HG03520 (cell line): ENCODE results near the gene DOCK10.
A peak's percentile ranks its signal among the peaks of the same experiment; 100 is the strongest.
"Not testable (repeated sequence)": the region's sequence is repeated elsewhere in the genome, so short reads cannot be mapped to it uniquely, and the experiment has no call there.

Source experiments
- ATAC-seq: cut with Tn5 transposase; IDR thresholded peaks from one replicate; pipeline ENCODE4 v1.9.1; 2021; ENCODE audit warnings: mild to moderate bottlenecking, moderate library complexity; ENCODE audit not compliant: unreplicated experiment

DOCK10 gene

GRCh38 chr2:224925061-224925809 is 117.0 kb downstream of the DOCK10 start:
- peak; percentile 23 for ATAC-seq

GRCh38 chr2:224924631-224925030 is 117.6 kb downstream of the DOCK10 start:
- no peak for ATAC-seq

DNA sequence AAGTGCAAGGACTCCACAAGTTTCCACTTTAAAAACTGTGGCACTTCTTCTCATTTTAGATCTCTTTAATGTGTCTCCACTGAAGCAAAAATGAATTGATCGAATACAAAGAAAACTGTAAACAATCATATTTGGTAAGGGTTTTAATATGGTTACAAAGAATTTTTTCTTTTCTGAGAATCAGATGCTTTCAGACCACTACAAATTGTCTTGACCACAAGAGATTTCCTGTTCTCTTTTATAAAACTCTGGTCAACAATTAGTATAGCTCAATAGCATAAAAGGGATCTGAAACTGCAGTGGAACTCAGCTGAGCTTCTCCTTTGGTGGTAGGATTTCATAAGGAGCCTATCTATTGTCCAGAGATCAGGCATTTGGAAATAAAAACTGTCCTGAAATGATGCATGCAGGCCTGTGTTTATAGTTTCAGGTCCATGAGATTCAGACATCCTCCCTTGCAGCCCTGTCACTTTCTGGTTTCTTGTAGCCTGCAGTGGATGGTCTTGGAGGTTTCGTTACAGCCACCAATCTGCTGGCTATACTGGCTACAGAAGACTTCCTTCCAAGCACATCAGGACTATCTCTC is 120.0 kb downstream of the DOCK10 start:
- ATAC-seq: peak; percentile 68

DNA sequence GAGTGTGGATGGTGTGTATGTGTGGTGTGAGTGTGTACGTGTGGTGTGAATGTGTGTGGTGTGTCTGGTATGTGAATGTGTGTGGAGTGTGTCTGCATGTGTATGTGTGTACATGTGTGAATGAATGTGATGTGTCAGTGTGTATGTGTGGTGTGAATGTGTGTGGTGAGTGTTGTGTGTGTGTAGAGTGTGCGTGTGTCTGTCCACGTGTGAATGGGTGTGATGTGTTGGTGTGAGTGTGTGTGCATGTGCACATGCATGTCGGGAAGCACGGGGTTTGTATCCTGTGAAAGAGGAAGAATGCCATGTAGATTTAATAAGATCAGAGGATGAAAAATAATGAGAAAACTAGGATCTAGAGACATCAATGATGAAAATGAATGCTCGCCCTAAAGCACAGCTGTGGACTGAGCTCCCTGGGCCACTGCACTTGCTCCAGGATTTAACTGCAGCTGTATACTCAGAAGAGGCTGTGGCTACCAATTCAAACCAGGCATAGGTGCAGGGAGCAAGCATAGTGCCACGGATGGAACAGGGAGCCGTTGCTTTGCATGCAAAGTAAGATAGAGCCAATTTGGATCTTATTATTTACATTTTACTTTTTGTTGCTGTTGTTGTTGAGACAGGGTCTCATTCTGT is 122.7 kb downstream of the DOCK10 start:
- ATAC-seq: no peak

- ATAC-seq: no peak
Observed at GRCh38 chr2:224918626-224919471, 123.4 kb downstream of the DOCK10 start.

DNA sequence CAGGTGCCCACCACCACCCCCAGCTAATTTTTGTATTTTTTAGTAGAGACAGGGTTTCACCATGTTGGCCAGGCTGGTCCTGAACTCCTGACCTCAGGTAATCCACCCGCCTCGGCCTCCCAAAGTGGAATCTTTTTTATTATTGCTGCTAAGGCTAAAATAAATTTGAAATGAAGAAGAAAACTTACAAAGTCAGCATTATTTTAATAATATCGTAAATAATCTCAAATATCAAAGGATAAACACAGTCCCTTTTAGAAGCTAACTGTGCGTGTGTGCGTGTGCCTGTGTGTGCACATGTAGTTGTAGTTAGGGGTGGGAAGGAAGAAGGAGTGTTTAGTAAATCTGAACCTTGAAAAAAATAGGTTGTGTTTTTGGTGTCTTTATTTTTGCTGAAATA is 125.0 kb downstream of the DOCK10 start:
- ATAC-seq: not testable (repeated sequence)

GRCh38 chr2:224915136-224915535 is 127.1 kb downstream of the DOCK10 start:
- ATAC-seq: no peak

DNA sequence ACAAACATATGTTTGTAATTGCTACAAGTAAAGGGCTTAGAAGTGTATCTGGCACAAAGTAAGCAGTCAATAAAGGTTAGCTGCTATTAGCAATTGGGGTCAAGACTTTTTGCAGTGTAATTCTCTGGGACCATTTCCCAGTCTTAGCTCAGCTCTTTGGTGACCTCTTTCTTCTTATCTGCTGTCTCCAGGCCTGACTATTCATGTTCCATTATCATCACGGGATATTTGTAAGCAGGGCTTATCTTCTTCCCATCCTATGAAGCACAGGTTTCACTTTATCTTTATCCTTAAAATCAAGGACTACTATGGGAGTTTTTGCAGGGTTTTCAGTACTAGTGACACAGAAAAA is 131.7 kb downstream of the DOCK10 start:
- ATAC-seq: no peak

DNA sequence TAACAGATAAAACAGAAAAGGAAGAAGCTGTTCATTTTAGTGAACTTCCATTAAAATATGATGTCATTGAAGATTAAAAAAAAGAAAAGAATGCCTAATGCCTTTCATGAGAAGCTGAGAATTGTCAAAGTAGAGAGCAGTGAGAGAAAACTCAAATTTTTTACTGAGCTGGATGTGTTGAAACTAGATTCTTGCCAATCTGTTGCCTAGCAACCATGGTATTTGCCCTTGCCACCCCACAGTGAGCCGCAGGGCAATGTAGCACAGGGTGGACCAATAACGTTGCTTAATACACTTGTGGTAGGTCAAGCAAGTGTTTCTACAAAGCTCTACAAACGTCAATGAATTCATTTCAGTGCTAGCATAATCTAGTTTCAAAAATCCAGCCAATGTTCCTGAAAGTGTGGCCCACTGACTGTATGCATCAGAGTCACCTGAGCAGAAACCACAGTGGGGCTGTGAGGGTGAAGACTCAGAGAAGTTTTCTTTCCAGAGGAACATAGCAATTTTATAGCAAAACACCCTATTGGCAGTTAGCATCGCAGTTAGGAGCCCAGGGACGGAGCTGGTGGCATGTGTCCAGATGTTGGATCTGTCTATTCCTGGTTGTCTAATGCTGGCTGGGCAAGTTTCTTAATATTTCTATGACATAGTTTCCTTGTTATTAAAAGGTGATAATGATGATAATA is 132.2 kb downstream of the DOCK10 start:
- no peak for ATAC-seq

DNA sequence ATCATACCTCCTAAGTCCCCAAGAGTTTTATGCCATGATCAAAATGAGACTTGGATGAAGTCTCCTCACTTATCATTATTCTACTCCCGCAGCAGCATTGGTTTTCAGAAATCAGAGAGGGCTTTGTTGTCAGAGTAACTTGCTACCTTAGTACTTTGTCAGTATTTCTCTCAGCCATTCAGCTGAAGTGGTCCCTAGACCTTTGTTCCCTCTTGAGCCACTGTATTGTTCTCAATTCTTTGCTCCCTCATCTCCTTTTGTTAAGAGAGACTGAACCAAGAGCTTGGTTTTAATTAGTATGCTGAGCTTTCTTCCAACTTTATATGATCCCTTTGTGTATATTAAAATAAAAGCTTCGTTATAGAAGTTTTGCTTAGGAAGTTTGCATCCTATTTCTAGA is 133.4 kb downstream of the DOCK10 start:
- ATAC-seq: no peak

DNA sequence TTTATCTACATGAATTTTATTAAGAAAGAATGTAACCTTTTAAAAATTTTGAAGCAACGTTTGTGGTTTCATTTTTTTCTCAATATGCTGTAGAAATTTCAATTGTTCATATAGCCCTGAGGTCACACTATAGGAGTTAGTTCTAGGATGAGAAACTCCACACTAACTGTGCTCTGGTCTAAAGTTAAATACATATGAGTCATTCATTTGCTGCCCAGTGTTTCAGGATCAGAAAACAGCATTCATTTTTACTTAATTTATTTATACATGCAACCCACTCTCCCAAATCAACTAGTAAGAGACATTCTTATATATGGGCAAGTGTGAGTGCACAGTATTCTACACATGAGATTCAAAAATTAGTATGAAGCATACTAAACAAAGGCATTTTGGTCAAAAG is 137.9 kb downstream of the DOCK10 start:
- no peak for ATAC-seq

- ATAC-seq: no peak
Observed at GRCh38 chr2:224903621-224904020, 138.6 kb downstream of the DOCK10 start.

DNA sequence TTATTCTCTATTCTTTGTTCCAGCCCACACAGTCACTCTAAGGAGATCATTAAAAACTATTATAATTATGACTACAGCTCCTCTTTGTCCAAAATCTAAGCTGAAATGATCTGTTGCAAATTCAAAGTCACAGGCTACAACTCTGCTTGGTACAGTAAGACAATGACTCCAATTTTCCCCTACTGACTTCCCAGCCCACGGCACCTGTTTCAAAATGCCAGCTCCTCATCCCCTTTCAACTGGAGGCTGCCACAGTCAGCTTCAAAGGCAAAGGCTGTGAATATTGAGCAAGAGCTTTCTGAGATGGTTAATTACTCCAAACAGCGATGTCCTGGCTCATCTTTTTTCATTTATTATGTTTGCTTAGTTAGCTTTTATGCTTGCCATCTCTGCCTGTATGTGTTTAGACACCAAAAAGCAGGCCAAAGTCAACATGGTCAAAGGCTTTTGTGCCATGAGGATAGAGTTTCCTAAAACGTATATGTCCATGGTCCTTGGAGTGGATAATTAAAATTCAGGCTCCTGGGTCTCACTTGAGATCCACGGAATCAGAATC is 141.1 kb downstream of the DOCK10 start:
- no peak for ATAC-seq

DNA sequence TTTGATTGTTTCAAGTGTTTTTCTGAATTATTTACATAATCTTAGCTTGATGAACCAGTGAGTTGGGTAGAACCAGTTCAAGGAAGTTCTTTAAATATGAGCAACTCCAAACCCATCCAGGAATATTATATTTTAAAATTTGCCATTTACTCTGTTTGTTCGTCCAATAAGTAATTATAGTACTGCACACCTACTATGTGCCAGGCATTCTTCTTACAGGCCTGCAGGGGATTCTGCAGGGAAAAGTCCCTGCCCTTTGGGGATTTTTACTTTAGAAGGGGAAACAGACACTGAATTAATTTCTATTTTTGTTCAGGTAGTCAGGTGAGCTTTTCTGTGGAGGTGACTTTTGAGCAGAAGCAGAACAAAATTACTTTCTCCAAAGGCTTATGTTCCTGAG is 146.9 kb downstream of the DOCK10 start:
- no peak for ATAC-seq

DNA sequence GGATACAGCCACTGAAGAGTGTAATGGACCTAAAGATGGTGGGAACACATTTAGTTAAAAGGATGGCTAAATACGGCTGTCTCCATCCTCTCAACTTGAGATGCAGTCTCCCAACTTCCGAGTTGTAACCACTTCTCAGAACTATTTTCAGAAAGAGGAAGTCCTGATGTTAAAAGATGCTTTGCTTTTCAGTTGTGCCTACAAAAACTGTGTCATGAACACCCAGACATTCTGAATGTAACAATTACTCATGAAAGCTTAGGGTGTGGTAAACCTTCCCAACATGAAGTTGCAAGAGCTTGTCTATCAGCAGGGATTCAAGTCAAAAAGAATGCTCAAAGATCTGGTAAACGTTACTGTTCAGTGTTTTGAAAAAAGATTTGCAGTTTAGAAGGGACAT is 147.9 kb downstream of the DOCK10 start:
- peak; percentile 92 for ATAC-seq

- peak; percentile 32 for ATAC-seq
Observed at GRCh38 chr2:224893848-224894247, 148.4 kb downstream of the DOCK10 start.

GRCh38 chr2:224892574-224893204 is 149.6 kb downstream of the DOCK10 start:
- no peak for ATAC-seq

GRCh38 chr2:224890372-224890771 is 151.9 kb downstream of the DOCK10 start:
- ATAC-seq: no peak

- no peak for ATAC-seq
Observed at GRCh38 chr2:224887141-224887540, 155.1 kb downstream of the DOCK10 start.
